Stimulated activated naive CD4-positive, alpha-beta T cell (primary cell): Measurements from ENCODE around the gene MYO1D.
"Not testable (repeated sequence)": the region's sequence is repeated elsewhere in the genome, so short reads cannot be mapped to it uniquely, and the experiment has no call there.

Experiments used
- DNase-seq, 6 experiments: peaks; one replicate each; lab custom pipeline; 2025; lab: John Stamatoyannopoulos, UW

MYO1D gene

DNA sequence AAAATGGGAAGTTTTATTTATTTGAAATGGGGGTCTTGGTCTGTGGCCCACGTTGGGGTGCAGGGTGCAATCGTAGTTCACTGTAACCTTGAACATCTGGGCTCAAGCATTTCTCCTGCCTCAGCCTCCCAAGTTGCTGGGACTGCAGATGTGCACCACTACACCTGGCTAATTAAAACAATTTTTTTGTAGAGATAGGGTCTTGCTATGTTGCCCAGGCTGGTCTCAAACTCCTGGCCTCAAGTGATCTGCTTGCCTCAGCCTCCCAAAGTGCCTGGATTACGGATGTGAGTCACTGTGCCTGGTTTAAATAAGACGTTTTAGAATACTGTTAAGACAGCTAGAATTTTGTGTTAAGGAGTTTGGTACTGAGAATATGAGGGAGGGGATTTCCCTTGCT is 416.9 kb downstream of the MYO1D start:
- no peak for DNase-seq

DNA sequence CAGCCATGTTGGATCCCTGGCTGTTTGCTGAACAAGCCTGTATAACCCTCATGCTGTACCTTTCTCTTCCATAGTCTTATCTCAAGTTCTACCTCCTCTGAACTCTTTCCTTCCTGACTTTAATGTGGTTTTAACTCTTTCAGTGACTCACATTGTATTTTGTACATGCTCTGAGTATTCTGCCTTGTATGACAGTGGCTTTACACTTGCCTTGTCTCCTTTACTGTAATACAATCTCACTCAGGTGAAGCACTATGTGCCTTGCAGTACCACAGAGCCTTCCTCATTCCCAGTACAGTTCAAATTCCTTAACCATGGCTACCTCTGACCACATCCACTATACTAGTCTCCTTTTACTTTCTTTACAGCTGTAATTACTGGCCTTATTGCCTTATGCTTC is 418.6 kb downstream of the MYO1D start:
- no peak for DNase-seq

DNA sequence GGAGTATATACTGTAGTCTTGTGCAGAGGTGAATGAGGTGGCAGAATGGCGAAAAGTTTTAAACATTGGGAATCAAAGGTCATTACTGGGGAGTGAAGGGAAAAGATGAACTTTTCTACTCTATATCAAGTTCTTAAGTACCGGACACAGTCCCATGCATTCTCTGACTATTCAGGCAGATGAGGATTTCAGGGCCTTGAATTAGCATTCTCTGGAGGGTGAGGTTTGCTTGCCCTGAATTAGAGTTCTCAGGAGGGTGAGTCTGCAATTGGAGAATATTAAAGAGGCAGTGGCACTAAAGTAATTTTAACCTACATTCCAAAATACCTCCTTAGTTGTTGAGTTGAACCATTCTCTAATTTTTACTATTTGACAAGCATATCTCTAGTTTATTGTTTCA is 423.6 kb downstream of the MYO1D start:
- DNase-seq = no peak

DNA sequence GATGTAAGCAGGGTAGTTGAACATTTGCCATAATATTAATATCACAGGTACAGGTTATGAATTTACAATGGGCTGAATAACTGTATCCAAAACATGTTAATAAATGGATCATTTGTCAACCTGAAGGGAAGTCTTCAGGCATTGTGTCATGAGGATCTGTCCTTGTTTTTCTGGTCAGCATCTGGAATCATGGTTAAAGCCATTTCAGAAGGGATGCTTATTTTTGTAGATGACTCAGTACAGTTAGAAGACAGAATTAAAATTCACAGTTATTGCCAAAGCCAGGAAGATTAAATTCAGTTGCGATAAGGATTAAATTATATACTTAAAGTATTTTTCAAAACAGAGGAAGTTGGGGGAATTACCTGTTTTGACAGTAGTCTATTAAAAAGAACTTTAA is 424.6 kb downstream of the MYO1D start:
- DNase-seq = no peak

DNA sequence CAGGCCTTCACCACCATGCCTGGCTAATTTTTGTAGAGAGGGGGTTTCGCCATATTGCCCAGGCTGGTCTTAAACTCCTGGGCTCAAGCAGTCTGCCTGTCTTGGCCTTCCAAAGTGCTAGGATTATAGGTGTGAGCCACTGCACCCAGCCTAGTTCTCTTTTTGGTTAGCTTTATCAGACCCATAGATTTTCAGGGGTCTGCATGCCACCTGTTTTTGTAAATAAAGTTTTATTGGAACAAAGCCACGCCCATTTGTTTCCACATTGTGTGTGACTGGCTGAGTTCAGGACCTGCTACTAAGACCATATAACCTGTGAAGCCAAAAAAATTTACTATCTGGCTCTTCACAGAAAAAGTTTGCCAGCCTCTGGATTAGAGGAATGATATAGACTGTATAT is 425.0 kb downstream of the MYO1D start:
- DNase-seq = no peak

DNA sequence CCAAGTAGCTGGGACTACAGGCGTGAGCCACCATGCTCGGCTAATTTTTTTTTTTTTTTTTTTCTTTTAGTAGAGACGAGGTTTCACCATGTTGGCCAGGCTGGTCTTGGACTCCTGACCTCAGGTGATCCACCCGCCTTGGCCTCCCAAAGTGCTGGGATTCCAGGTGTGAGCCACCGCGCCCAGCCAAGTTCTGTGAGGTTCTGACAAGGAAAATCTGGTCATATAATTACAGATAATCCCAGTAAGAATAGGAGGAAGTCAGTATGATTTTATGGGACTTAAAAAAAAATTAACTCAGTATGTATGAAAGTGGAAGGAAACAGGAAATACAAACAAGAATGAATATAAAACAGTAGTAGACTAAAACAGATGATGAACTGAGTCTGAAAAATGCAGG is 426.5 kb downstream of the MYO1D start:
- DNase-seq = not testable (repeated sequence)

DNA sequence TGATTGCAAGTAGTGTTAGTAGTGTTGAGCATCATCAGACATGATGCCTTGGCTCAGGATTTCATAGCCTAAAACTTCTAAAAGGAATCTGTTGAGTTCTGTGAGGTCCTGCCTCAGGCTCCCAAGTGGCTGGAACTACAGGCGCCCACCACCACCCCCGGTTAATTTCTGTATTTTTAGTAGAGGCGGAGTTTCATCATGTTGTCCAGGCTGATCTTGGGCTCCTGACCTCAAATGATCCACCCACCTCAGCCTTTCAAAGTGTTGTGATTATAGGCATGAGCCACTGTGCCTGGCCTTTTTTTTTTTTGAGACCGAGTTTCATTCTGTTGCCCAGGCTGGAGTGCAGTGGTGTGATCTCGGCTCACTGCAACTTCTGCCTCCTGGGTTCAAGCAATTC is 427.0 kb downstream of the MYO1D start:
- no peak for DNase-seq

DNA sequence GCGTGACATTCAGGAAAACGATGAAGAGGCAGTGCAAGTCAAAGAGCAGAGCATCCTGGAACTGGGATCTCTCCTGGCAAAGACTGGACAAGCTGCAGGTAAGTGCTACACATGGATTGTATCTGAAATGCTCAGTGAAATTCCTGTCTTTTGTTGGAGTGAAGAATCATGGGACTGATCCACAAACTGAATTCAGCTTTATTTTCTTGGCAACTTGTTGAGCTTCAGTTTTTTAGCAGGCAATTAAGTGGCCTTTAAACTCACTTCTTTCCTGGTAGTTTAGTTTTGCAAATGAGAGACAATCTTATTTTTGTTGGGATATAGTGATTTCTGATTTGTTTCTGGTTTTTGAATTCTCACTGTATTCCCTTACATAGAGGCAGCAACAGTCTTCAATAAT is 430.0 kb downstream of the MYO1D start:
- no peak for DNase-seq

DNA sequence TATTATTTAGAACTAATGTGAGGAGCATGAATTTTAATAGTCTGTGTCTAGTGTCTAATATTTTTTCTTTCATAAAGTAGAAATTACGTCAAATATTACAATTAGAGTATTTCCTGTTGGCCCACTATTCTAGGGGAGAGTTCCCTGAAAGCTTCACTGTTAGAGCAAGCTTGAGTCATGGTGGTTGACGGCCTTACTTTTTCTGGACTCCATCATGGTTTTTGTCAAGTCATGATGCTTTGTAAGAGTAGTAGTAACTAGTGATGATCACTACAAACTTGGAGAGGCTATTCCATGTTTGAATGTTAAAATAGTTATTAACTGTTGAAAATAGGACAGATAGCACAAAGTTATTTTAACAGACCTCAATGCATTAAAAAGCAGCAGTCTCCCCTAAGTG is 431.0 kb downstream of the MYO1D start:
- DNase-seq = no peak

DNA sequence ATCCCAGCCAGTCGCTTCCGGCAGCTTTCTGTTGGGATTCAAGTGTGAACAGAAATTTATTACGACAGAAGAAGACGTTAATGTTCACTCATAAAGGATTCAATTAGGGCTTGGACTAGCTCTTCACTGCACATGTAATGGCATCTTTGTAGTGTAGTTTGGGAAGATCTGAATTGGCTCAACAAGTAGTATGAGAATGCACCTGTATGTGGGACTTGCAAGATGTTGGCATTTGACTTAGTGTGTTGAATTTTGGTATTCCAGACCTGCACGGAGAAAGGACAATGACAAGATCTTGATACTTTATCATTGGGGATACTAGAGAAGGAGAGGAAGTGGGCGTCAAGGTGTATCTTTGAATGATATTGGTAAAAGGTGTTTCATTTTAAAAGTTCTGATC is 431.4 kb downstream of the MYO1D start:
- DNase-seq = no peak

DNA sequence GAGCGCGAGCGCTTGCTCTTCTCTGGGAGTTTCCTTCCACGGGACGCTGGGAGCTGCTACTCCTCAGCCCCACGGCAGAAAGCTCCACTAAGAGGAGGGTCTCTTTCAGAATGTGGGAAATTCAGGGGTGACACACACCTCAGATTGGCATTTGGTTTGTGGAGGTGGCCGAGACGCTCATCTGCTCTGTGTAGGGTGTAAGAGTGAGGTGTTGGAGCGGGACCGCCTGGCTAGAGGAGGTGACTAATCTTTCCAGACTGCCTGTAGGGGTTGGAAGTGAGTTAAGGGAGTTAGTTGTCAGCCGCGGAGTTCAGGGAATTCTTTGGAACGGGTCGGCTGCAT is 431.9 kb downstream of the MYO1D start:
- peak in 2 of 6 experiments; percentile 22 to 30 for DNase-seq

DNA sequence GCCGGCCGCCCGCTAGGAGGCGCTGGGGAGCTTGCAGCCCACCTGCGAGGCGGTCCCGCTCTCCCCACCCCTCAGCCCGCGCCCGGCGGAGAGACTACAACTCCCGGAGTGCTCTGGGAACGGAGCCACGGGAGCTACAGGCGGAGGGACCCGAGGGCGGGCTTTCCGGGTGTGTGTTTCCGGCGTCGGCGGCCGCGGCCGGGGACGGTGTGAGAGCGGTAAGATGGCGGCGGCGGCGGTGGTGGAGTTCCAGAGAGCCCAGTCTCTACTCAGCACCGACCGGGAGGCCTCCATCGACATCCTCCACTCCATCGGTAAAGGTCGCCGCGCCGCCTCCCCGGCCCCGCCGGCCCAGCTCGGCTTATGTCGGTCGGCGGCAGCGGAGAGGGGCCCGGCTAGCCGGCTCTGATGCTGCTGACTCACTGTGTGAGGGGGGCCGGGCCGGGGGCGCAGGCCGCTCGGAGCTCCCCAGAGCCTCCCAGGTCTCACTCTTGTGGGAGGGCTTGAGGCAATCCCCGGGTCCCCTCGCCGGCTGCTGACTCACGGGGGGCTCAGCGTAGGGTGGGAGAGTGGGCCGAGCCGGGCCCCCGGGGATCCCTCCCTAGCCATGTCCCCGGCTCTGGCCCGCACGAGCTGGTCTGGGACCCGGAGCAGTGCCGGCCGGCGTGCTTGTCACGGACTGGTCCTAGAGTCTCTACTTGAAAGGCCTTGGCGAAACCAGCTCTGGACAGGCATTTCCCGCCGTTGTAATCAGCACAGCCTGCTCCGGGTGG is 432.4 kb downstream of the MYO1D start, which contains the start of gene PSMD11:
Gene PSMD11 (plus strand): TSS at position 210 of the 773 bp plus-strand sequence. CDS start 14 bp downstream, at position 224.
- peak; percentile 96 to 99 (median 98) for DNase-seq

DNA sequence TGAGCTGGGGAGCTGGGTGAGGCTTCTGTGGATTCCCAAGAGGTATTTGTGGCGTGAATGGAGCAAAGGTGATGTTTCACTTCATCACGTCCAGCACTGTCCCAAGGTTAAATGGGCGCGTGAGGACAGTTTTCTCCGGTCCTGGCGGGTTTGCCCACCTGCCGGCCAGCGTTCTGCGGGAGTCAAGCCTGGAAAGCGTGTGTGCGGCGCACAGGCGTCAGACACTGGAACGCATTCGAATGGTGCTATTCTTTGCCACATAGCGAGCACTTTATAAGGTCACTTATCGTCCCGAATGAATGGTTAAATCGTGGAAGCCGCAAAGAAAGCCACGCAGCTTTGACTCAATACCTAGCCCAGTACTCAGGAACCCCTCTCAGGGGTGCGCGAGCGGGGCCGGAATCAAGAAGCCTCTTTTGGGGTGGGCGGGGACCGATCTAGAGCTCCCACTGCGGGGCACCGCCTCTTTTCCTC is 433.1 kb downstream of the MYO1D start:
- DNase-seq = no peak
